Osteoblast (primary cell): Measurements from ENCODE around the gene PKHD1. TPM values are rescaled to one million over a fixed set of nuclear protein-coding genes. Genes with fewer than 3 reads are reported as not detected.

Experiments used
- DNase-seq: peaks from one replicate; pipeline ENCODE4 v3.0.0; 2011; ENCODE audit warnings: low spot score, mixed read lengths; ENCODE audit not compliant: insufficient read length; ENCODE audit errors: missing footprints
- H2AFZ ChIP-seq: 2 replicates; pipeline ENCODE4 v1.6.0; 2011; ENCODE audit warnings: mild to moderate bottlenecking, low read length
- H3K27ac ChIP-seq: 2 replicates; pipeline ENCODE4 v1.5.1; 2011; ENCODE audit warnings: mild to moderate bottlenecking, low read depth, low read length, moderate library complexity
- H3K27me3 ChIP-seq: 2 replicates; pipeline ENCODE4 v1.6.0; 2012; ENCODE audit warnings: mild to moderate bottlenecking, control low read depth, inconsistent platforms, low read length, moderate library complexity; ENCODE audit not compliant: insufficient read depth
- H3K36me3 ChIP-seq: 2 replicates; pipeline ENCODE4 v1.5.1; 2011; ENCODE audit warnings: mild to moderate bottlenecking, low read length, control low read depth, moderate library complexity; ENCODE audit not compliant: insufficient read depth
- H3K4me1 ChIP-seq: 2 replicates; pipeline ENCODE4 v1.5.1; 2011; ENCODE audit warnings: mild to moderate bottlenecking, low read length, control low read depth, moderate library complexity; ENCODE audit not compliant: insufficient read depth
- H3K4me2 ChIP-seq: 2 replicates; pipeline ENCODE4 v1.6.0; 2011; ENCODE audit warnings: mild to moderate bottlenecking, low read length; ENCODE audit not compliant: insufficient read depth
- H3K4me3 ChIP-seq: fragments of 200-600 bp; sonication (generic); 3 replicates; pipeline ENCODE4 v1.5.1; 2012; ENCODE audit warnings: mild to moderate bottlenecking, low read length, inconsistent platforms; ENCODE audit not compliant: insufficient read depth
- H3K79me2 ChIP-seq: 2 replicates; pipeline ENCODE4 v1.6.0; 2012; ENCODE audit warnings: mild to moderate bottlenecking, low read length, control low read depth, inconsistent platforms; ENCODE audit not compliant: insufficient read depth
- H3K9me3 ChIP-seq: 2 replicates; pipeline ENCODE4 v1.5.1; 2011; ENCODE audit warnings: low read depth, low read length, control low read depth
- H4K20me1 ChIP-seq: 2 replicates; pipeline ENCODE4 v1.6.0; 2012; ENCODE audit warnings: mild to moderate bottlenecking, low read length, control low read depth; ENCODE audit not compliant: insufficient read depth
- CTCF ChIP-seq: IDR thresholded peaks from 2 replicates; pipeline ENCODE4 v1.5.1; 2011; ENCODE audit warnings: mild to moderate bottlenecking, low read depth, low read length, moderate library complexity; ENCODE audit errors: extremely low read depth
- total RNA-seq: library from RNA; depleted of rRNA; stranded (reverse); fragments of >200 nt; gene quantifications from 2 replicates; pipeline ENCODE4 v1.2.3, GENCODE V29; 2012

PKHD1 gene
- total RNA-seq, 1 donor = not detected

GRCh38 chr6:51725155-51725554 lies 362.3 kb downstream of the PKHD1 start:
- Histone ChIP-seq H3K27ac (no peak overlapping the region), H3K4me1 (no peaks in the 10 kb centered on the region), H3K4me2 (no peak overlapping the region), H3K9me3 (peaks cover 4% of the 10 kb centered on the region), H2AFZ (no peak overlapping the region), H4K20me1 (no peaks in the 10 kb centered on the region), H3K79me2 (no peaks in the 10 kb centered on the region), H3K36me3 (no peaks in the 10 kb centered on the region), H3K27me3 (no peaks in the 10 kb centered on the region), H3K4me3 (no peak overlapping the region)
- no peak for DNase-seq
- TF ChIP-seq CTCF = no peak

- Histone ChIP-seq H3K9me3 (peaks cover 2% of the 10 kb centered on the region), H3K36me3 (no peaks in the 10 kb centered on the region), H2AFZ (no peak overlapping the region), H3K27me3 (no peaks in the 10 kb centered on the region), H3K4me1 (no peaks in the 10 kb centered on the region), H3K27ac (no peak overlapping the region), H3K79me2 (no peaks in the 10 kb centered on the region), H3K4me3 (no peak overlapping the region), H4K20me1 (no peaks in the 10 kb centered on the region), H3K4me2 (no peak overlapping the region)
- no peak for TF ChIP-seq CTCF
- DNase-seq = no peak
Measured at GRCh38 chr6:51720327-51720726, 367.1 kb downstream of the PKHD1 start.

- no peaks in the 10 kb centered on the region for H3K4me1 ChIP-seq
- no peak for DNase-seq
Measured at GRCh38 chr6:51719297-51719696, 368.1 kb downstream of the PKHD1 start.

GRCh38 chr6:51718533-51718932 lies 368.9 kb downstream of the PKHD1 start:
- Histone ChIP-seq H3K9me3 (peaks cover 2% of the 10 kb centered on the region), H3K79me2 (no peaks in the 10 kb centered on the region), H3K4me3 (no peak overlapping the region), H2AFZ (no peak overlapping the region), H3K4me2 (no peak overlapping the region), H3K27ac (no peak overlapping the region), H4K20me1 (no peaks in the 10 kb centered on the region), H3K36me3 (no peaks in the 10 kb centered on the region), H3K27me3 (no peaks in the 10 kb centered on the region), H3K4me1 (no peaks in the 10 kb centered on the region)
- no peak for DNase-seq
- TF ChIP-seq CTCF = no peak

More at GRCh38 chr6:51719297-51719696, 368.1 kb downstream of the PKHD1 start:
- Histone ChIP-seq H3K27ac (no peak overlapping the region), H3K4me2 (no peak overlapping the region), H2AFZ (no peak overlapping the region), H3K9me3 (peaks cover 2% of the 10 kb centered on the region), H3K4me3 (no peak overlapping the region), H3K79me2 (no peaks in the 10 kb centered on the region), H3K36me3 (no peaks in the 10 kb centered on the region), H3K27me3 (no peaks in the 10 kb centered on the region), H4K20me1 (no peaks in the 10 kb centered on the region)
- no peak for TF ChIP-seq CTCF
